GM23338 (cell line): ENCODE data around the gene SIVA1. TPM values are rescaled to one million over a fixed set of nuclear protein-coding genes. Genes with fewer than 3 reads are reported as not detected.

Source experiments
- ATAC-seq: fragments of 200-7000 bp; cut with Tn5 transposase; 3 replicates; pipeline ENCODE4 v1.9.1; 2020
- DNase-seq: peaks from one replicate; pipeline ENCODE4 v3.0.0-alpha.2; 2015; ENCODE audit warnings: low spot score
- H2AFZ ChIP-seq: fragments of 200-600 bp; sonication (generic); 2 replicates; pipeline ENCODE4 v1.8.0; 2016; ENCODE audit warnings: antibody characterized with exemption, mild to moderate bottlenecking, moderate library complexity
- H3F3A ChIP-seq: fragments of 200-600 bp; sonication (generic); replicated peaks from 2 replicates; pipeline ENCODE4 v1.8.0; 2017; ENCODE audit warnings: antibody characterized with exemption, mixed run types, low read depth
- H3K27ac ChIP-seq: fragments of 200-600 bp; sonication (generic); 2 replicates; pipeline ENCODE4 v1.6.1; 2016; ENCODE audit warnings: low read depth
- H3K27me3 ChIP-seq: fragments of 200-600 bp; sonication (generic); 2 replicates; pipeline ENCODE4 v1.8.0; 2016; ENCODE audit warnings: mild to moderate bottlenecking, mixed run types, moderate library complexity; ENCODE audit not compliant: insufficient read depth
- H3K36me3 ChIP-seq: fragments of 200-600 bp; sonication (generic); 2 replicates; pipeline ENCODE4 v1.8.0; 2016; ENCODE audit warnings: mild to moderate bottlenecking; ENCODE audit not compliant: insufficient read depth
- H3K4me1 ChIP-seq: fragments of 200-600 bp; sonication (generic); 2 replicates; pipeline ENCODE4 v1.8.0; 2016; ENCODE audit warnings: mild to moderate bottlenecking, moderate library complexity; ENCODE audit not compliant: insufficient read depth
- H3K4me2 ChIP-seq: fragments of 200-600 bp; sonication (generic); 2 replicates; pipeline ENCODE4 v1.7.1; 2017; ENCODE audit warnings: mixed run types
- H3K4me3 ChIP-seq: fragments of 200-600 bp; sonication (generic); 2 replicates; pipeline ENCODE4 v1.6.1; 2016; ENCODE audit warnings: mixed run types
- H3K79me2 ChIP-seq: fragments of 200-600 bp; sonication (generic); replicated peaks from 2 replicates; pipeline ENCODE4 v1.8.0; 2017; ENCODE audit warnings: mild to moderate bottlenecking; ENCODE audit not compliant: insufficient read depth
- H3K9me2 ChIP-seq: fragments of 200-600 bp; sonication (generic); 2 replicates; pipeline ENCODE4 v1.8.0; 2017; ENCODE audit not compliant: insufficient read depth
- H4K20me1 ChIP-seq: fragments of 200-600 bp; sonication (generic); replicated peaks from 2 replicates; pipeline ENCODE4 v1.8.0; 2017; ENCODE audit warnings: mild to moderate bottlenecking; ENCODE audit not compliant: insufficient read depth
- H3K27ac Mint-ChIP-seq: 2 replicates; pipeline ENCODE4 v1.8.0; 2020; ENCODE audit warnings: inconsistent platforms, mild to moderate bottlenecking, moderate library complexity, mixed read lengths
- H3K27me3 Mint-ChIP-seq: 3 replicates; pipeline ENCODE4 v1.8.0; 2022; ENCODE audit warnings: low read depth, mild to moderate bottlenecking, moderate library complexity, mixed read lengths, inconsistent platforms; ENCODE audit not compliant: insufficient read depth, poor library complexity
- H3K36me3 Mint-ChIP-seq: 3 replicates; pipeline ENCODE4 v1.8.0; 2021; ENCODE audit warnings: low read depth, mild to moderate bottlenecking, inconsistent platforms, moderate library complexity, mixed read lengths
- H3K4me1 Mint-ChIP-seq: 3 replicates; pipeline ENCODE4 v1.8.0; 2020; ENCODE audit warnings: mild to moderate bottlenecking, inconsistent platforms, mixed read lengths
- H3K4me3 Mint-ChIP-seq: 3 replicates; pipeline ENCODE4 v1.8.0; 2021; ENCODE audit warnings: moderate library complexity, mild to moderate bottlenecking, inconsistent platforms, mixed read lengths
- H3K9me3 Mint-ChIP-seq: 3 replicates; pipeline ENCODE4 v1.8.0; 2020; ENCODE audit warnings: moderate library complexity, mild to moderate bottlenecking, inconsistent platforms, mixed read lengths
- CREB1 ChIP-seq: fragments of 250-450 bp; sonication (Bioruptor Pico); IDR thresholded peaks from 2 replicates; pipeline ENCODE4 v1.5.0; 2020; ENCODE audit warnings: low read depth, mild to moderate bottlenecking, moderate library complexity
- EZH2 ChIP-seq: fragments of 200-600 bp; sonication (generic); IDR thresholded peaks from one replicate; pipeline ENCODE4 v1.8.0; 2017; ENCODE audit warnings: antibody characterized with exemption, mild to moderate bottlenecking, low read depth; ENCODE audit not compliant: unreplicated experiment
- EZH2phosphoT487 ChIP-seq: fragments of 200-600 bp; sonication (generic); IDR thresholded peaks from one replicate; pipeline ENCODE4 v1.8.1; 2018; ENCODE audit warnings: antibody characterized with exemption; ENCODE audit not compliant: unreplicated experiment
- JUNB ChIP-seq: IDR thresholded peaks from one replicate; pipeline ENCODE4 v1.6.1; 2016; ENCODE audit warnings: antibody characterized with exemption; ENCODE audit not compliant: unreplicated experiment
- NANOG ChIP-seq: IDR thresholded peaks from 2 replicates; pipeline ENCODE4 v1.6.1; 2016; ENCODE audit warnings: antibody characterized with exemption, borderline replicate concordance
- POLR2AphosphoS5 ChIP-seq: IDR thresholded peaks from 2 replicates; pipeline ENCODE4 v1.6.1; 2016; ENCODE audit warnings: antibody characterized with exemption, low read depth
- REST ChIP-seq: IDR thresholded peaks from one replicate; pipeline ENCODE4 v1.6.1; 2018; ENCODE audit warnings: antibody characterized with exemption; ENCODE audit not compliant: unreplicated experiment
- STAT1 ChIP-seq: IDR thresholded peaks from one replicate; pipeline ENCODE4 v1.6.1; 2016; ENCODE audit warnings: antibody characterized with exemption; ENCODE audit not compliant: unreplicated experiment
- ZNF114 ChIP-seq: fragments of 250-450 bp; sonication (Bioruptor Pico); IDR thresholded peaks from 2 replicates; pipeline ENCODE4 v1.5.0; 2020; ENCODE audit warnings: mild to moderate bottlenecking, moderate library complexity
- ZNF331 ChIP-seq: fragments of 250-450 bp; sonication (Bioruptor Pico); IDR thresholded peaks from 2 replicates; pipeline ENCODE4 v1.5.0; 2020; ENCODE audit warnings: low read depth, mild to moderate bottlenecking, moderate library complexity
- polyA plus RNA-seq: library from polyadenylated mRNA; unstranded; fragments of >200 nt; fragmentation: Nextera tagmentation; extraction: Ambion mirVana; gene quantifications from 2 replicates; pipeline ENCODE4 v1.2.1, GENCODE V29; 2016
- total RNA-seq: library from RNA; depleted of rRNA; stranded (reverse); fragments of >200 nt; shearing (Covaris generic); gene quantifications from 2 replicates; pipeline ENCODE4 v1.2.3, GENCODE V29; 2014
- TF ChIP-seq, protein P1 (sequence below), 2 experiments: fragments of 200-600 bp in 1 of 2; sonication (generic) in 1 of 2; conservative IDR thresholded peaks; 2 replicates each; pipeline versions ENCODE4 v1.5.1 to v1.6.1; 2016 to 2017; ENCODE audit warnings: antibody characterized with exemption in 2 of 2, low read depth in 2 of 2, mild to moderate bottlenecking in 2 of 2, moderate library complexity in 1 of 2
- TF ChIP-seq, protein P2 (sequence below): fragments of 250-450 bp; sonication (Bioruptor Pico); IDR thresholded peaks from 2 replicates; pipeline ENCODE4 v1.5.0; 2020; ENCODE audit warnings: mild to moderate bottlenecking, moderate library complexity

The SIVA1 gene
- total and polyA plus RNA-seq, 2 experiments from 2014 or later = 215 to 392 TPM

DNA sequence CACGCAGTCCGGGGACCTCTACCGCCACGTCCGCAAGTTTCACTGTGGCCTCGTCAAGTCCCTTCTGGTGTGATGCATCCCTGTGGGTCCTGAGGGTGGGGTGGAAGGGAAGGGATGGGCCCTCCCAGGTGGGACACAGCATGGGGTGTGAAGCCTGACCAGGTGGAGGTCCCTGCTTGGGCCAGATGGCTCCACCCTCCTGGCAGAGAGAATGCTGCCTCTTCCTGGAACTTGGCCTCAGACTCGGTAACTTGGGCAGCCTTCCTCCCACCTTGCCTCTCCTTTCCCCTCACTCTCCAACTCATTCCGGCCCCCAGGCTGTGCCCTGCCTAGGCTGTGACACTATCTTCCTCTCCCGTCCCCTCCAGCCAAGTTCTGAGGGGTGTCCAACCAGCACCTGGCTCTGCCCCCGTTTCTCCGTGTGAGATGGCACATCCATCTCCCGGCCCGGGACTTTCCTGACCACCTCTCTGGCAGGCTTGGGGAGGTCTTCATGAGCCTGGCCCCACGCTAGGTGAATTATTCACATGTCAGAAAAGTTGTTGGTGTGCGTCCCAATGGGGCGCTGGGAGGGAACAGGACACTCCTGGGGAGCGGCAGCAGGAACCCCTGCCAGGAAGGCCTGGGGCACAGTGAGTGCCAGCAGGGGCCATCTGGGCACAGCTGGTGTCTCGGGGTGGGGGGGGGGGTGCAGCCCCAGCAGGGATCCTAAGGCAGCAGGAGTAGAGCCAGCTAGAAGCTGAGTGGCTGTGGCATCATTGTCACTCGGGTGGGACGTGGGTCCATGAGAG lies 49.6 kb downstream of the SIVA1 start:
- TF ChIP-seq STAT1 = no peak
- TF ChIP-seq NANOG = no peak
- no peak for TF ChIP-seq JUNB
- no peak for TF ChIP-seq REST
- TF ChIP-seq, protein P1, sequence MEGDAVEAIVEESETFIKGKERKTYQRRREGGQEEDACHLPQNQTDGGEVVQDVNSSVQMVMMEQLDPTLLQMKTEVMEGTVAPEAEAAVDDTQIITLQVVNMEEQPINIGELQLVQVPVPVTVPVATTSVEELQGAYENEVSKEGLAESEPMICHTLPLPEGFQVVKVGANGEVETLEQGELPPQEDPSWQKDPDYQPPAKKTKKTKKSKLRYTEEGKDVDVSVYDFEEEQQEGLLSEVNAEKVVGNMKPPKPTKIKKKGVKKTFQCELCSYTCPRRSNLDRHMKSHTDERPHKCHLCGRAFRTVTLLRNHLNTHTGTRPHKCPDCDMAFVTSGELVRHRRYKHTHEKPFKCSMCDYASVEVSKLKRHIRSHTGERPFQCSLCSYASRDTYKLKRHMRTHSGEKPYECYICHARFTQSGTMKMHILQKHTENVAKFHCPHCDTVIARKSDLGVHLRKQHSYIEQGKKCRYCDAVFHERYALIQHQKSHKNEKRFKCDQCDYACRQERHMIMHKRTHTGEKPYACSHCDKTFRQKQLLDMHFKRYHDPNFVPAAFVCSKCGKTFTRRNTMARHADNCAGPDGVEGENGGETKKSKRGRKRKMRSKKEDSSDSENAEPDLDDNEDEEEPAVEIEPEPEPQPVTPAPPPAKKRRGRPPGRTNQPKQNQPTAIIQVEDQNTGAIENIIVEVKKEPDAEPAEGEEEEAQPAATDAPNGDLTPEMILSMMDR (conservative IDR thresholded peaks at IDR 0.05; ENCODE audit: low read depth in 2 of 2) = no peak
- TF ChIP-seq EZH2 = no peak
- TF ChIP-seq EZH2phosphoT487 = no peak
- TF ChIP-seq POLR2AphosphoS5 = no peak
- TF ChIP-seq CREB1 (CRISPR knock-in tag) = no peak
- TF ChIP-seq, protein P2, sequence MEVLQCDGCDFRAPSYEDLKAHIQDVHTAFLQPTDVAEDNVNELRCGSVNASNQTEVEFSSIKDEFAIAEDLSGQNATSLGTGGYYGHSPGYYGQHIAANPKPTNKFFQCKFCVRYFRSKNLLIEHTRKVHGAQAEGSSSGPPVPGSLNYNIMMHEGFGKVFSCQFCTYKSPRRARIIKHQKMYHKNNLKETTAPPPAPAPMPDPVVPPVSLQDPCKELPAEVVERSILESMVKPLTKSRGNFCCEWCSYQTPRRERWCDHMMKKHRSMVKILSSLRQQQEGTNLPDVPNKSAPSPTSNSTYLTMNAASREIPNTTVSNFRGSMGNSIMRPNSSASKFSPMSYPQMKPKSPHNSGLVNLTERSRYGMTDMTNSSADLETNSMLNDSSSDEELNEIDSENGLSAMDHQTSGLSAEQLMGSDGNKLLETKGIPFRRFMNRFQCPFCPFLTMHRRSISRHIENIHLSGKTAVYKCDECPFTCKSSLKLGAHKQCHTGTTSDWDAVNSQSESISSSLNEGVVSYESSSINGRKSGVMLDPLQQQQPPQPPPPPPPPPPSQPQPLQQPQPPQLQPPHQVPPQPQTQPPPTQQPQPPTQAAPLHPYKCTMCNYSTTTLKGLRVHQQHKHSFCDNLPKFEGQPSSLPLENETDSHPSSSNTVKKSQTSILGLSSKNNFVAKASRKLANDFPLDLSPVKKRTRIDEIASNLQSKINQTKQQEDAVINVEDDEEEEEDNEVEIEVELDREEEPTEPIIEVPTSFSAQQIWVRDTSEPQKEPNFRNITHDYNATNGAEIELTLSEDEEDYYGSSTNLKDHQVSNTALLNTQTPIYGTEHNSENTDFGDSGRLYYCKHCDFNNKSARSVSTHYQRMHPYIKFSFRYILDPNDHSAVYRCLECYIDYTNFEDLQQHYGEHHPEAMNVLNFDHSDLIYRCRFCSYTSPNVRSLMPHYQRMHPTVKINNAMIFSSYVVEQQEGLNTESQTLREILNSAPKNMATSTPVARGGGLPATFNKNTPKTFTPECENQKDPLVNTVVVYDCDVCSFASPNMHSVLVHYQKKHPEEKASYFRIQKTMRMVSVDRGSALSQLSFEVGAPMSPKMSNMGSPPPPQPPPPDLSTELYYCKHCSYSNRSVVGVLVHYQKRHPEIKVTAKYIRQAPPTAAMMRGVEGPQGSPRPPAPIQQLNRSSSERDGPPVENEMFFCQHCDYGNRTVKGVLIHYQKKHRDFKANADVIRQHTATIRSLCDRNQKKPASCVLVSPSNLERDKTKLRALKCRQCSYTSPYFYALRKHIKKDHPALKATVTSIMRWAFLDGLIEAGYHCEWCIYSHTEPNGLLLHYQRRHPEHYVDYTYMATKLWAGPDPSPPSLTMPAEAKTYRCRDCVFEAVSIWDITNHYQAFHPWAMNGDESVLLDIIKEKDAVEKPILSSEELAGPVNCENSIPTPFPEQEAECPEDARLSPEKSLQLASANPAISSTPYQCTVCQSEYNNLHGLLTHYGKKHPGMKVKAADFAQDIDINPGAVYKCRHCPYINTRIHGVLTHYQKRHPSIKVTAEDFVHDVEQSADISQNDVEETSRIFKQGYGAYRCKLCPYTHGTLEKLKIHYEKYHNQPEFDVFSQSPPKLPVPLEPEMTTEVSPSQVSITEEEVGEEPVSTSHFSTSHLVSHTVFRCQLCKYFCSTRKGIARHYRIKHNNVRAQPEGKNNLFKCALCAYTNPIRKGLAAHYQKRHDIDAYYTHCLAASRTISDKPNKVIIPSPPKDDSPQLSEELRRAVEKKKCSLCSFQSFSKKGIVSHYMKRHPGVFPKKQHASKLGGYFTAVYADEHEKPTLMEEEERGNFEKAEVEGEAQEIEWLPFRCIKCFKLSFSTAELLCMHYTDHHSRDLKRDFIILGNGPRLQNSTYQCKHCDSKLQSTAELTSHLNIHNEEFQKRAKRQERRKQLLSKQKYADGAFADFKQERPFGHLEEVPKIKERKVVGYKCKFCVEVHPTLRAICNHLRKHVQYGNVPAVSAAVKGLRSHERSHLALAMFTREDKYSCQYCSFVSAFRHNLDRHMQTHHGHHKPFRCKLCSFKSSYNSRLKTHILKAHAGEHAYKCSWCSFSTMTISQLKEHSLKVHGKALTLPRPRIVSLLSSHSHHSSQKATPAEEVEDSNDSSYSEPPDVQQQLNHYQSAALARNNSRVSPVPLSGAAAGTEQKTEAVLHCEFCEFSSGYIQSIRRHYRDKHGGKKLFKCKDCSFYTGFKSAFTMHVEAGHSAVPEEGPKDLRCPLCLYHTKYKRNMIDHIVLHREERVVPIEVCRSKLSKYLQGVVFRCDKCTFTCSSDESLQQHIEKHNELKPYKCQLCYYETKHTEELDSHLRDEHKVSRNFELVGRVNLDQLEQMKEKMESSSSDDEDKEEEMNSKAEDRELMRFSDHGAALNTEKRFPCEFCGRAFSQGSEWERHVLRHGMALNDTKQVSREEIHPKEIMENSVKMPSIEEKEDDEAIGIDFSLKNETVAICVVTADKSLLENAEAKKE (CRISPR knock-in tag) = no peak
- no peak for TF ChIP-seq ZNF331 (CRISPR knock-in tag)
- no peak for TF ChIP-seq ZNF114 (CRISPR knock-in tag)
- Mint-ChIP-seq H3K27ac (no peak overlapping the region), H3K4me3 (peak overlapping the region; percentile 17; the same call in 1 of the 3 replicates), H3K9me3 (peaks cover 11% of the 10 kb centered on the region), H3K4me1 (peaks cover 20% of the 10 kb centered on the region), H3K36me3 (no peaks in the 10 kb centered on the region), H3K27me3 (peaks cover 58% of the 10 kb centered on the region)
- Histone ChIP-seq H3K4me1 (peaks cover 13% of the 10 kb centered on the region; the same call in 1 of the 2 replicates), H4K20me1 (no peaks in the 10 kb centered on the region), H3K4me3 (no peak overlapping the region), H3K4me2 (no peak overlapping the region), H3K79me2 (no peaks in the 10 kb centered on the region), H3K27me3 (peaks cover 45% of the 10 kb centered on the region), H3K36me3 (no peaks in the 10 kb centered on the region), H2AFZ (no peak overlapping the region), H3K9me2 (0 out of 2 replicates have a peak, but pooled peaks cover 3% of the 10 kb centered on the region), H3F3A (peaks cover 12% of the 10 kb centered on the region; the same call in 1 of the 2 replicates), H3K27ac (no peak overlapping the region)
- ATAC-seq (no peak), DNase-seq (no peak)
